ENCODE results near the gene PTPN13. TPM values are rescaled to one million over a fixed set of nuclear protein-coding genes. Genes with fewer than 3 reads are reported as not detected.
"Not testable (repeated sequence)": the region's sequence is repeated elsewhere in the genome, so short reads cannot be mapped to it uniquely, and the experiment has no call there.

PTPN13 gene
- polyA plus RNA-seq, 5 donors = 74.2 to 150 (median 92.7) TPM

- no peak for DNase-seq
These were observed 112.9 kb downstream of the PTPN13 start for GRCh38 chr4:86706923-86707597.

DNA sequence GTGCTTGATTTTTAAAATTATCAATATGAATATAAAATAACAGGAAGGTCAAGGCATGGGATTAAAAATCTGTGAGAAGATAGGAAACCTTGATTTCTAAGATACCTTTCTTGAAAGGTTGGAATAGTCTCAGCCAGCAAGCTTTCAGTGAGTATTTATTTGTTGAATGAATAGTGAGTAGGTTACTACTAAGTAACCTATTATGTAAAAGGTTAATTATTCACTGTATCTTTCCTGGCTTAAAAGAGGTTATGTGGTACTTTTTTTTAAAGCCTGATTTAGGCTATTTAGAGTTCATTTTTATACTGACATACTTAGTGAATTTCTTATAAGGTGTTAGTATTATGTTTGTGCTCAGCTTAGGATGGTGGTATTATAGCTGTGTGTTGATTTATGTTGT, 123.5 kb downstream of the PTPN13 start:
- no peak for DNase-seq

DNA sequence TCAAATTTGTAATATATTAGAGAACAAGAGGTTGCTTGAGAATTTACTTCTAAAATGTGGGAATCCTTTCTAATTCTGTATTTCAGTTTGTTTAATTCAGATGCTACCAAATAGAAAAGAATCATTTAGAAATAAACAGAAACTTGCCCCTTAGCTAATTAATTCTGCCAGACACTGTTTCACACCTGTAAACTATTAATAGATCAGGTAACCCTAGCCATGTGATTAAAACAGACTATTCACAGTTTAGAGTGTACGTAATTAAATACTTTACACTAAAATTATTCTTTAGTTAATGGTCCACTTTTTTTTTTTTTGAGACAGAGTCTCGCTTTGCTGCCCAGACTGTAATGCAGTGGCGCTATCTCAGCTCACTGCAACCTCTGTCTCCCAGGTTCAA, 124.0 kb downstream of the PTPN13 start:
- no peak for DNase-seq

- DNase-seq = not testable (repeated sequence)
These were observed 125.0 kb downstream of the PTPN13 start for GRCh38 chr4:86719149-86719548.

- DNase-seq = no peak
These were observed 126.5 kb downstream of the PTPN13 start for GRCh38 chr4:86720508-86721068.

DNA sequence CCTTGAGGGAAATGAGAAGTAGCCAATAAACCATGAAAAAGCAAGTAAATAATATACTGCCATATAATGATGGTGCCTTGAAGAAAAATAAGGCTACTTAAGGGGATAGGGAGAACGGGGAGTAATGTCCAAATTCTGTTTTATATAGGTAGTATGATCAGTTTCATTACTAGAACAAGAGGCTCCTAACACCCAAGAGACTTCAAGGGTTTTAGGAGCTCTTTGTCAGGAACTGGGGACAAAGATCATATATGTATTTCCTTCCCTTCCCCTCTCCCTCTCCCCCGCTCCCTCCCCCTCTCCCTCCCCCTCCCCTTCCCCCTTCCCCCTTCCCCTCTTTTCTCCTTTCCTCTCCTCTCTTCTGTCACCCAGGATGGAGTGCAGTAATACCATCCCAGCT, 127.3 kb downstream of the PTPN13 start:
- no peak for DNase-seq

GRCh38 chr4:86730310-86730709, 136.2 kb downstream of the PTPN13 start:
- no peak for DNase-seq

DNA sequence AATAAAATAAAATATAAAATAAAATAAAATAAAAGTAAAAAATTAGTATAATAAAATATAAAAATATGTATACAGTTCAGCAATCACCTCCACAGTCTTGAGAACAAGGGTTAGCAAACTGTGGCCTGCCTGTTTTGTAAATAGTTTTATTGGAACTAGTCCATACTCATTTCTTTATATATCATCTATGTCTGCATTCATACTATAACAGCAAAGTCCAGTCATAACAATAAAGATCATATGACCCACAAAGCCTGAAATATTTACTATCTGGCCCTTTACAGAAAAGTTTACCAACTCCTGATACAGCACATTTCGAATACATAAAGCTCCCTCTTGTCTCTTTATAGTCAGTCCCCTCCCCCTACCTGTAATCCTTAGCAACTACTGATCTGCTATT, 143.1 kb downstream of the PTPN13 start:
- DNase-seq = no peak

GRCh38 chr4:86741846-86742245, 147.7 kb downstream of the PTPN13 start:
- DNase-seq = no peak

DNA sequence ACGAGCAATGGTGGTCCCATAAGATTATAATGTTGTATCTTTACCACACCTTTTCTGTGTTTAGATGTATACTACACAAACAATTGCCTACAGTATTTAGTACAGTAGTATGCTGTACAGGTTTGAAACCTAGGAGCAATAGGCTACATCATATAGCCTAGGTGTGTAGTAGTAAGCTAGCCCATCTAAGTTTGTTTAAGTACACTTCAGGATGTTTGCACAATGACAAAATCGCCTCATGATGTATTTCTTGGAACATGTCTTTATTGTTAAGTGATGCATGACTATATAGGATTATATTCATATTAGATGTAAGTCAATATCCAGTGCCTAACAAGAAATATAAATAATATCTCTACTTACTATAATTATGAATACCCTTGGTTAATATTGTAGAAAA, 150.5 kb downstream of the PTPN13 start:
- no peak for DNase-seq

DNA sequence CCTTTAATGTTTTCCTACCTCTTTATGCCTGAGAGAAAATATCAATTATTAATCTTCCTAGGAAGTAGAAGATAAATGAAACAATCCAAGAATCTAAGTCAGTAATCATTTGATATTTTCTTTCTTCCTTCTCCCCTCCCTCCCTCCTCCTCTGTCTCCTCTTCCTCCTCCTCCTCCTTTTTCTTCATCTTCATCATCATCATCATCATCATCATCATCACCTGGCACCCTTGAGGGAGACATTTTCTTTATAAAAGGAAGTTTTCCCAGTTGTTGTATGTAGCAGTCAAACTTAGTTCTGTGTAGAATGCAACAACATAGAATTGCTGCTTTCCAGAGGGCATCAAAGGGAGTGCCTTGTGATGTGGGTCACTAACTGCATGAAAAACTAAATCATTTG, 155.0 kb downstream of the PTPN13 start:
- DNase-seq = no peak

DNA sequence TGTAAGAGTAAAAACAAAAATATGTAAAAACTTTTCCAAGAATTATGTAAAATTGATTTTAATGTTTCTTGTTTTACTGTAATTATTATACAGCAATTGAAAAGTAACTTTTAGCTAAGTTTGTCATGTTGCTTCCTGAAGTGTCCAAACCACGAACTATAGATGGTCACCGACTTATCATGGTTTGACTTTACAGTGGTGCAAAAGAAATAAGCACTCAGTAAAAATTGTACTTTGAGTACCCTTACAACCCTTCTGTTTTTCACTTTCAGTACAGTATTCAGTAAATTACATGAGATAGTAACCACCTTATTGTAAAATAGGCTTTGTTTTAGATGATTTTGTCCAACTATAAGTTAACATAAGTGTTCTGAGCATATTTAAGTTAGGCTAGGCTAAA, 161.3 kb downstream of the PTPN13 start:
- no peak for DNase-seq

GRCh38 chr4:86757468-86757867, 163.4 kb downstream of the PTPN13 start:
- DNase-seq = no peak

- no peak for DNase-seq
These were observed 165.2 kb downstream of the PTPN13 start for GRCh38 chr4:86759298-86759697.

- no peak for DNase-seq
These were observed 168.5 kb downstream of the PTPN13 start for GRCh38 chr4:86762649-86763048.

- no peak for DNase-seq
These were observed 175.7 kb downstream of the PTPN13 start for GRCh38 chr4:86769794-86770193.

DNA sequence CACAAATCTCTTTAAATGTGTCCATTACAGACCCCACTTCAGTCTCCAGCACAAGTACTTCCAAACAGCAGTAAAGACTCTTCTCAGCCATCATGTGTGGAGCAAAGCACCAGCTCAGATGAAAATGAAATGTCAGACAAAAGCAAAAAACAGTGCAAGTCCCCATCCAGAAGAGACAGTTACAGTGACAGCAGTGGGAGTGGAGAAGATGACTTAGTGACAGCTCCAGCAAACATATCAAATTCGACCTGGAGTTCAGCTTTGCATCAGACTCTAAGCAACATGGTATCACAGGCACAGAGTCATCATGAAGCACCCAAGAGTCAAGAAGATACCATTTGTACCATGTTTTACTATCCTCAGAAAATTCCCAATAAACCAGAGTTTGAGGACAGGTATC, 177.0 kb downstream of the PTPN13 start:
- no peak for DNase-seq

- no peak for DNase-seq
These were observed 180.9 kb downstream of the PTPN13 start for GRCh38 chr4:86775061-86775460.

GRCh38 chr4:86778175-86778574, 184.1 kb downstream of the PTPN13 start:
- no peak for DNase-seq

DNA sequence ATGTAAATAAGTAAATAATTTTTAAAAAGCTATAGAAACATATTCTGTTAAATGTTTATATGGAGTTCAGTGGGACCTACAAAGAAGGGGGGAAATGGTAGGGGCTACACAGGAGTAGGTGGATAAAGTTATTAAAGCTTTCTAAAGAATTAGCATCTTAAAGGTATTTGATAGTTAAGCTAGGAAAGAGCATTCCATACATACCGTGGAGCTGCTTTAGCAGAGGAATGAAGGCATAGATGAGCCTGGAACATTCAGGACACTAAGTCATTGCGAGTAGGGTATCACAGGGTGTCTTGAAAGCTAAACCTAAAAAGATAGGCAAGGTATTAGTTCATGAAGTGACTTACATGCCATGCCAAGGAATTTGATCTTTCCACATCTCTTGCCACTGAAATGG, 194.7 kb downstream of the PTPN13 start:
- no peak for DNase-seq

DNA sequence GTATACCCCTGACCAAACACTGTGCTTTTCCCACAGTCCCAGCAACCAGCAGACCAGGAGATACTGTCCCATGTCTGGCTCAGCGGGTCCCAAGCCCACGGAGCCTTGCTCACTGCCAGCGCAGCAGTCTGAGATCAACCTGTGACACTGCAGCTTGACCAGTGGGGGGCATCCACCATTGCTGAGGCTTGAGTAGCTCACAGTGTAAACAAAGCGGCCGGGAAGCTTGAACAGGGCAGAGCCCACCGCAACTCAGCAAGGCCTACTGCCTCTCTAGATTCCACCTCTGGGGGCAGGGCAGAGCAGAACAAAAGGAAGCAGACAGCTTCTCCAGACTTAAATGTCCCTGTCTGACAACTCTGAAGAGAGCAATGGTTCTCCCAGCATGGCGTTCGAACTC, 197.0 kb downstream of the PTPN13 start:
- DNase-seq = no peak

- no peak for DNase-seq
These were observed 215.7 kb downstream of the PTPN13 start for GRCh38 chr4:86809809-86810208.

GRCh38 chr4:86810847-86811246, 216.7 kb downstream of the PTPN13 start:
- DNase-seq = no peak

DNA sequence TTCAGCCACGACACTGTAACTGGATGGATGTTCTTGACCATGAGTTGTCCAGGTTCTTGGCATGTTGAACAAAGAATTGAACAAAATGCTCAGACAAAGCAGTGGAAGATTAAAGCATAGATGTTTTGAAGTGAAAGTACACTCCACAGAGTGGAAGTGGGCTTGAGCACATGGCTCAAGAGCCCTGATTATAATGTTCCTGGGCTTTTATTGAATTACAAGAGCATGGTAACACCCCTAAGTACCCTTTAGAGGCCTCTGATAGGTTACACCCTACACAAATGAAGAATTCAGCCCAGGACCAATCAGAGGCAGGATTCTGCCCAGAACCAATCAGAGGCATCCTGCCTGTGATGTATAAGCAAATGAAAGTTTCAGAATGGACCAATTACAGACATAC, 221.5 kb downstream of the PTPN13 start:
- no peak for DNase-seq
